Omental fat pad (tissue), 4 donors: ENCODE data around the gene HLA-F. TPM values are rescaled to one million over a fixed set of nuclear protein-coding genes. Genes with fewer than 3 reads are reported as not detected.

Experiments
- ATAC-seq: fragments of 150-250 bp; one replicate; pipeline ENCODE4 v1.9.1; 2016; ENCODE audit warnings: mild to moderate bottlenecking, moderate library complexity; ENCODE audit not compliant: low FRiP score
- DNase-seq: peaks from one replicate; pipeline ENCODE4 v3.0.0-alpha.2; 2019; ENCODE audit warnings: low spot score
- total RNA-seq, 4 donors: library from RNA; depleted of rRNA; stranded (reverse); fragments of >200 nt; gene quantifications; one replicate each; pipeline ENCODE4 v1.1.0, GENCODE V29; 2016
- TF ChIP-seq, protein P1 (sequence below), 3 donors: fragments of 450-650 bp; IDR thresholded peaks; one replicate each; pipeline ENCODE4 v1.5.1; 2016 to 2017; ENCODE audit warnings: antibody characterized with exemption in 3 of 3, mild to moderate bottlenecking in 3 of 3, moderate library complexity in 2 of 3

HLA-F gene
- total RNA-seq, 4 donors from 2014 or later = 44.0 to 211 (median 76.3) TPM

- TF ChIP-seq, protein P1, sequence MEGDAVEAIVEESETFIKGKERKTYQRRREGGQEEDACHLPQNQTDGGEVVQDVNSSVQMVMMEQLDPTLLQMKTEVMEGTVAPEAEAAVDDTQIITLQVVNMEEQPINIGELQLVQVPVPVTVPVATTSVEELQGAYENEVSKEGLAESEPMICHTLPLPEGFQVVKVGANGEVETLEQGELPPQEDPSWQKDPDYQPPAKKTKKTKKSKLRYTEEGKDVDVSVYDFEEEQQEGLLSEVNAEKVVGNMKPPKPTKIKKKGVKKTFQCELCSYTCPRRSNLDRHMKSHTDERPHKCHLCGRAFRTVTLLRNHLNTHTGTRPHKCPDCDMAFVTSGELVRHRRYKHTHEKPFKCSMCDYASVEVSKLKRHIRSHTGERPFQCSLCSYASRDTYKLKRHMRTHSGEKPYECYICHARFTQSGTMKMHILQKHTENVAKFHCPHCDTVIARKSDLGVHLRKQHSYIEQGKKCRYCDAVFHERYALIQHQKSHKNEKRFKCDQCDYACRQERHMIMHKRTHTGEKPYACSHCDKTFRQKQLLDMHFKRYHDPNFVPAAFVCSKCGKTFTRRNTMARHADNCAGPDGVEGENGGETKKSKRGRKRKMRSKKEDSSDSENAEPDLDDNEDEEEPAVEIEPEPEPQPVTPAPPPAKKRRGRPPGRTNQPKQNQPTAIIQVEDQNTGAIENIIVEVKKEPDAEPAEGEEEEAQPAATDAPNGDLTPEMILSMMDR (IDR thresholded peaks at IDR 0.05) = no peak
- ATAC-seq = no peak
- no peak for DNase-seq
These were observed 24.5 kb downstream of the HLA-F start for GRCh38 chr6:29747688-29748250.

GRCh38 chr6:29748391-29749307 lies 25.4 kb downstream of the HLA-F start:
- DNase-seq = peak; percentile 88
- TF ChIP-seq, protein P1 (IDR thresholded peaks at IDR 0.05) = no peak
- ATAC-seq = peak; percentile 87

- TF ChIP-seq, protein P1 (IDR thresholded peaks at IDR 0.05) = no peak
- no peak for ATAC-seq
- no peak for DNase-seq
These were observed 26.1 kb downstream of the HLA-F start for GRCh38 chr6:29749308-29749662.

GRCh38 chr6:29749668-29750067 lies 26.4 kb downstream of the HLA-F start:
- TF ChIP-seq, protein P1 (IDR thresholded peaks at IDR 0.05) = no peak
- no peak for DNase-seq
- ATAC-seq = no peak

DNA sequence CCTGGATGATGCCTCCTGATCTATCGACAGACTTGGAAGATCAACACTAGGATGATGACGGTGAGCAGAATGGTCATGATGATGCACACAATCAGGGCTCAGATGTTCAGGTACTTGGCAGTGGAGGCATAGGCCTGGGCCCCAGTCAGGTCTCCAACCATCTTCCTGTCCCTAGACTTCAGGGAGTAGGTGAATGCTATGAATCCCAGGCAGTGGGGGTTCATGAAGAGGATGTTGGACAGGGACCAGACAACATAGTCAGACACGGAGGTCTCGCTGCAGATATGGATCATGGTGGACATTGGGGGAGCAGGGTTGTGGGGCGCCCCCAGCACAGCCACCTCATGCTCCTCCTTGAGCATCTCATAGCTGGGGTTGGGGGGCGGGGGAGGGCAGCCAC lies 27.5 kb downstream of the HLA-F start:
- ATAC-seq (no peak), DNase-seq (no peak)
- TF ChIP-seq, protein P1 (IDR thresholded peaks at IDR 0.05) = no peak

- TF ChIP-seq, protein P1 (IDR thresholded peaks at IDR 0.05) = no peak
- no peak for DNase-seq
- ATAC-seq = no peak
These were observed 28.2 kb downstream of the HLA-F start for GRCh38 chr6:29751480-29751879.
